CD14-positive monocyte (primary cell): ENCODE results near the gene SAP130. TPM values are rescaled to one million over a fixed set of nuclear protein-coding genes. Genes with fewer than 3 reads are reported as not detected.

Experiments used
- DNase-seq, 3 donors: peaks; one replicate each; pipeline ENCODE4 v3.0.0-alpha.2; 2011 to 2022
- H2AFZ ChIP-seq: 2 replicates; pipeline ENCODE4 v1.6.0; 2012; ENCODE audit warnings: mild to moderate bottlenecking, low read depth, low read length, inconsistent platforms; ENCODE audit not compliant: insufficient read depth, poor library complexity, severe bottlenecking
- H3K27ac ChIP-seq, 2 donors: 1 replicate in 1 of 2; 2 replicates in 1 of 2; pipeline ENCODE4 v1.5.1; 2012 to 2013; ENCODE audit warnings: low read length in 2 of 2, control low read depth in 1 of 2, inconsistent platforms in 1 of 2, low read depth in 1 of 2, mild to moderate bottlenecking in 1 of 2
- H3K27me3 ChIP-seq, 2 donors: one replicate each; pipeline versions ENCODE4 v1.6.0 to v1.6.1; 2011 to 2013; ENCODE audit warnings: low read length in 2 of 2; ENCODE audit not compliant: control insufficient read depth in 2 of 2, insufficient read depth in 2 of 2
- H3K36me3 ChIP-seq, 2 donors: replicated peaks in 1 of 2; 1 replicate in 1 of 2; 2 replicates in 1 of 2; pipeline versions ENCODE4 v1.5.1 to v1.6.1; 2012 to 2013; ENCODE audit warnings: low read length in 2 of 2, control low read depth in 1 of 2, inconsistent platforms in 1 of 2, mild to moderate bottlenecking in 1 of 2; ENCODE audit not compliant: insufficient read depth in 2 of 2, control insufficient read depth in 1 of 2
- H3K4me1 ChIP-seq, 2 donors: 1 replicate in 1 of 2; 2 replicates in 1 of 2; pipeline versions ENCODE4 v1.5.1 to v1.6.1; 2012 to 2013; ENCODE audit warnings: low read length in 2 of 2, control low read depth in 1 of 2, inconsistent platforms in 1 of 2, mild to moderate bottlenecking in 1 of 2, moderate library complexity in 1 of 2; ENCODE audit not compliant: insufficient read depth in 2 of 2, control insufficient read depth in 1 of 2
- H3K4me2 ChIP-seq: replicated peaks from 2 replicates; pipeline ENCODE3; 2012; ENCODE audit warnings: low read length, moderate library complexity, mild to moderate bottlenecking; ENCODE audit not compliant: poor library complexity, severe bottlenecking; ENCODE audit errors: extremely low read depth
- H3K4me3 ChIP-seq, 3 experiments: fragments of 200-600 bp in 1 of 3; sonication (generic) in 1 of 3; replicated peaks in 1 of 3; 1 replicate in 2 of 3; 2 replicates in 1 of 3; pipeline ENCODE4 v1.5.1; 2011 to 2013; ENCODE audit warnings: low read length in 3 of 3, mild to moderate bottlenecking in 3 of 3, control low read depth in 2 of 3, low read depth in 2 of 3, inconsistent platforms in 1 of 3, moderate library complexity in 1 of 3
- H3K79me2 ChIP-seq: 2 replicates; pipeline ENCODE4 v1.6.0; 2012; ENCODE audit warnings: mild to moderate bottlenecking, control low read depth, inconsistent platforms, low read length, moderate library complexity; ENCODE audit not compliant: insufficient read depth
- H3K9ac ChIP-seq: 2 replicates; pipeline ENCODE4 v1.6.0; 2017; ENCODE audit warnings: low read length, mild to moderate bottlenecking; ENCODE audit not compliant: insufficient read depth, poor library complexity, severe bottlenecking
- H3K9me3 ChIP-seq, 2 donors: replicated peaks in 1 of 2; 1 replicate in 1 of 2; 2 replicates in 1 of 2; pipeline versions ENCODE4 v1.5.1 to v1.6.1; 2012 to 2013; ENCODE audit warnings: low read length in 2 of 2, control low read depth in 1 of 2; ENCODE audit not compliant: control insufficient read depth in 1 of 2, insufficient read depth in 1 of 2
- H4K20me1 ChIP-seq: 2 replicates; pipeline ENCODE4 v1.6.0; 2012; ENCODE audit warnings: mild to moderate bottlenecking, low read length, control low read depth, moderate library complexity; ENCODE audit not compliant: insufficient read depth
- H3K27ac Mint-ChIP-seq, 7 donors: one replicate each; pipeline ENCODE4 v1.8.0; 2020; ENCODE audit warnings: mild to moderate bottlenecking in 7 of 7, mixed read lengths in 7 of 7, moderate library complexity in 6 of 7, inconsistent platforms in 2 of 7
- H3K27me3 Mint-ChIP-seq, 3 donors: one replicate each; pipeline ENCODE4 v1.8.0; 2021 to 2022; ENCODE audit warnings: low read depth in 3 of 3, mild to moderate bottlenecking in 3 of 3, mixed read lengths in 3 of 3, moderate library complexity in 3 of 3, inconsistent platforms in 1 of 3
- H3K36me3 Mint-ChIP-seq, 2 donors: one replicate each; pipeline ENCODE4 v1.8.0; 2020; ENCODE audit warnings: mixed read lengths in 2 of 2, inconsistent platforms in 1 of 2, mild to moderate bottlenecking in 1 of 2
- H3K4me1 Mint-ChIP-seq: one replicate; pipeline ENCODE4 v1.8.0; 2020; ENCODE audit warnings: mild to moderate bottlenecking, mixed read lengths
- H3K4me3 Mint-ChIP-seq, 2 donors: one replicate each; pipeline ENCODE4 v1.8.0; 2020; ENCODE audit warnings: mild to moderate bottlenecking in 2 of 2, mixed read lengths in 2 of 2, moderate library complexity in 1 of 2
- H3K9me3 Mint-ChIP-seq, 7 donors: one replicate each; pipeline ENCODE4 v1.8.0; 2020 to 2022; ENCODE audit warnings: mixed read lengths in 7 of 7, mild to moderate bottlenecking in 6 of 7, moderate library complexity in 6 of 7, inconsistent platforms in 2 of 7
- CTCF ChIP-seq: fragments of 200-600 bp; IDR thresholded peaks from one replicate; pipeline ENCODE4 v1.8.0; 2022; ENCODE audit warnings: antibody characterized with exemption, mild to moderate bottlenecking
- WGBS: methylation state at CpG from one replicate; pipeline ENCODE4 v1.1.5; 2013; ENCODE audit warnings: missing lambda C conversion rate; ENCODE audit not compliant: insufficient coverage; 5-methylcytosine and 5-hydroxymethylcytosine counted together
- intact Hi-C, 2 donors: fragments of 100-400 bp; cut with micrococcal nuclease; formaldehyde crosslinking; loops; one replicate each; pipeline versions ENCODE4 v1.15.0 to v1.15.1; 2023
- polyA plus RNA-seq, 3 donors: library from polyadenylated mRNA; depleted of rRNA in 1 of 3; unstranded in 2 of 3; stranded (reverse) in 1 of 3; fragments of 300-500 nt in 2 of 3; fragments of >200 nt in 1 of 3; fragmentation: Illumina TruSeq in 2 of 3; gene quantifications; 1 replicate in 2 of 3; 2 replicates in 1 of 3; pipeline ENCODE4 v1.2.3, GENCODE V29; 2012 to 2021

SAP130 gene
- polyA plus RNA-seq, 3 donors, result 2.8 to 16.4 (median 6.4) TPM

DNA sequence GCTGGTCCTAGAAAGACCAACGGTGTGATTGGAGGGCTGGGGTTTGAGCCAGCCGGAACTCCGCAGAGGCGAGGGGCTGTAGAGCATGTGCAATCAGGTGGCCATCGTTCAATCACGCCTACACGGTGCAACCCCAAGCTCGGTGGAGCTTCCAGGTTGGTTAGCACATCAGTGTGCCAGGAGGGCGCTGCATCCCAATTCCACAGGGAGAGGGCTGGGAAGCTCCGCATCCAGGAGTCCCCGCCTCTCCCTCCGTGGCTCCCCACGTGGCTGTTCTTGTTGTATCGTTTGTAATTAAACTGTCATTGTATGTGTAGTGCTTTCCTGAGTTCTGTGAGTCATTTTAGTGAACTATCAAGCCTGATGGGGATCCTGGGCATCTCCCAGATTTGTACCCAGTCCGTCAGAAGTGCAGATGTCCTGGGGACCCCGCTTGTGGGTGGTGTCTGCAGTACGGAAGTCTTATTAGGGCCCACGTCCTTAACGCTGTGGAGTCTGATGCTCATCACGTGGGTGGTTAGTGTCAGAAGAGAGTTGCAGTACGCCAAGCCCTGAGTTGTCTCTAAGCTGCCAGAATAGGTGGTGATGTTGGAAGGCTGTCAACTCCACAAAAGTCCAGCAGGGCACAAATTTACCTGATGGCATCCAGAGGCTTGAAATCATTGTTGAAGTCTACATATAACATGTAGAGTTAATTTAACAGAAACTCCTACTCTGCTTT is 121.5 kb downstream of the SAP130 start:
- Histone ChIP-seq H3K9ac (no peak overlapping the region), H3K9me3 (no peaks in the 10 kb centered on the region), H3K4me2 (no peak overlapping the region), H2AFZ (no peak overlapping the region), H3K4me3 (no peak overlapping the region), H3K4me1 (peaks cover 0 to 2% of the 10 kb centered on the region in 2 donors), H3K36me3 (no peaks in the 10 kb centered on the region), H3K79me2 (no peaks in the 10 kb centered on the region), H3K27ac (no peak overlapping the region), H3K27me3 (no peaks in the 10 kb centered on the region), H4K20me1 (no peaks in the 10 kb centered on the region)
- H3K27me3 Mint-ChIP-seq, result peaks cover 2 to 15% (median 14%) of the 10 kb centered on the region in 3 donors
- DNase-seq, result no peak
- no peak for TF ChIP-seq CTCF
- intact Hi-C loops, result no loop called here
- WGBS, result 84% methylated on average over 12 of the region's 21 CpGs
- no peaks in the 10 kb centered on the region for H3K36me3 Mint-ChIP-seq
- H3K27ac Mint-ChIP-seq, result no peak overlapping the region
- H3K4me3 Mint-ChIP-seq, result no peak overlapping the region
- peaks cover under 1% of the 10 kb centered on the region for H3K4me1 Mint-ChIP-seq
- no peaks in the 10 kb centered on the region for H3K9me3 Mint-ChIP-seq

GRCh38 chr2:127901339-127902056 is 126.4 kb downstream of the SAP130 start:
- Histone ChIP-seq H3K27ac (no peak overlapping the region), H3K9ac (no peak overlapping the region), H3K79me2 (no peaks in the 10 kb centered on the region), H2AFZ (no peak overlapping the region), H3K4me3 (no peak overlapping the region), H3K27me3 (no peaks in the 10 kb centered on the region), H3K36me3 (no peaks in the 10 kb centered on the region), H3K4me2 (no peak overlapping the region), H3K9me3 (no peaks in the 10 kb centered on the region), H3K4me1 (peaks cover 25 to 34% of the 10 kb centered on the region in 2 donors), H4K20me1 (no peaks in the 10 kb centered on the region)
- Mint-ChIP-seq H3K4me3 (no peak overlapping the region), H3K27me3 (peaks cover 0 to 8% (median 8%) of the 10 kb centered on the region in 3 donors), H3K4me1 (peaks cover 37% of the 10 kb centered on the region), H3K27ac (no peak overlapping the region), H3K36me3 (no peaks in the 10 kb centered on the region), H3K9me3 (no peaks in the 10 kb centered on the region)
- 91% methylated on average over 7 of the region's 12 CpGs for WGBS
- intact Hi-C loops, result no loop called here
- no peak for DNase-seq
- TF ChIP-seq CTCF, result no peak
